Measurements from ENCODE around the gene MAPK8IP3.

MAPK8IP3 gene

DNA sequence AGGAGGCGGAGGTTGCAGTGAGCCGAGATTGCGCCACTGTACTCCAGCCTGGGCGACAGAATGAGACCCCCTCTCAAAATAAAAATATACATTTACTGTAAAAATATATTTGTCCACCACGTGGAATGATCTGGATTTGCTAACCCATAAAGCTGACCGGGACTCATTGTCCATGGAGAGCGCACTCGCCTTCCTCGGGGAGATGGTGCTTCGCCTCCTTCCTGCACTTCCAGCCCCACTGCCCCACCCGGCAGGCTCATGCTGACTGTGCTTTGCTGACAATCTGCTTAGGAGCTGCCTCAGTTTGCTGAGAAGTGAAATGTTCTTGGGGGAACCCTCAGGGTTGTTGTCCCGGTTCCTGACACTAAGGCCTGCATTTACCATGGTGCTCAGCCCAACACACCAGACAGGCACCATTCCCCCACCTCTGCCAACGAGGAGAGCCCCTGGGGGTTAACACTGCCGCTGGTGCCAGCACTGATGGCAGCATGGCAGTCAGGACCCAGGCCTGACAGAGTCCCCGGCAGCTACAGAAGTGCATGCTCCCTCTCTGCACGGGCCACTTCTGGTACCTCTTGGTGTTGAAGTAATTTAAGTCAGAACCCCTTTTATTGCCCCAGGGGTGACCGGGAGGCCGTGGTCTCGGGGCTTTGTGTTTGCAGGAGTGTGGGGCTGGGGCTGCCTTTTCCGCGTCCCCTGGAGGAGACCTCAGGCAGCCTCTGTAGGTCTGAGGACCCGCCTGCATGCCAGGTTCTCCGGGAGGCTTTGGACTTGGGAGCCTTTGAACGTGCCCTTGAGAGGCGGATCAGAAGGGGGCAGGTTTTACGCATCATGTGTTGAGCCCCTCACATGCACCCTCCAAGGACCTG is 79.2 kb downstream of the MAPK8IP3 start:
- H3K27me3 ChIP-seq, result no peaks in the 10 kb centered on the region
- no peak overlapping the region for H3K4me2 ChIP-seq
- H3K27ac ChIP-seq, result no peak overlapping the region
- H3K9ac ChIP-seq, result no peak overlapping the region
- peaks cover 66% of the 10 kb centered on the region for H3K36me3 ChIP-seq
- no peaks in the 10 kb centered on the region for H3K9me3 ChIP-seq
- TF ChIP-seq Cebpa-rat (IDR thresholded peaks at IDR 0.05), result no peak
- H3K4me3 ChIP-seq, result no peak overlapping the region
- H3K4me1 ChIP-seq, result peaks cover 28% of the 10 kb centered on the region
- H4K20me1 ChIP-seq, result peaks cover 94% of the 10 kb centered on the region

DNA sequence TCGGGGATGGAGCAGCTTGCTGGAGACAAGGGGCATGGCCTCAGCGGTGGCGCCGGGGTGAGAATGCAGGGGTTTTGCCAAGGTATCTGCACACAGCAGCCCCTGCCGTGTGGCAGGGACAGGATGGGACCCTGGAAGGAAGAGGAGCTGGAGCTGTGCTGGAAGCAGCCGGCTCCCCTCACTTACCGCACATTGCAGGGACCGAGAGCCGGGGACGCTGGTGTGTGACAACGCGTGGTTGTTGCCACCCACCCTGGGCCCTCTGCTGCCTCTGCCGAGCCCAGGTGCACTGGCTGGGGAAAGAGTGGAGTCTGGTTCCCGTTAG is 79.8 kb downstream of the MAPK8IP3 start:
- Histone ChIP-seq H3K9ac (no peak overlapping the region), H3K4me3 (no peak overlapping the region), H3K27me3 (no peaks in the 10 kb centered on the region), H3K4me2 (no peak overlapping the region), H3K4me1 (peaks cover 25% of the 10 kb centered on the region), H3K9me3 (no peaks in the 10 kb centered on the region), H3K36me3 (peaks cover 66% of the 10 kb centered on the region), H4K20me1 (peaks cover 94% of the 10 kb centered on the region), H3K27ac (no peak overlapping the region)
- TF ChIP-seq Cebpa-rat (IDR thresholded peaks at IDR 0.05), result no peak

DNA sequence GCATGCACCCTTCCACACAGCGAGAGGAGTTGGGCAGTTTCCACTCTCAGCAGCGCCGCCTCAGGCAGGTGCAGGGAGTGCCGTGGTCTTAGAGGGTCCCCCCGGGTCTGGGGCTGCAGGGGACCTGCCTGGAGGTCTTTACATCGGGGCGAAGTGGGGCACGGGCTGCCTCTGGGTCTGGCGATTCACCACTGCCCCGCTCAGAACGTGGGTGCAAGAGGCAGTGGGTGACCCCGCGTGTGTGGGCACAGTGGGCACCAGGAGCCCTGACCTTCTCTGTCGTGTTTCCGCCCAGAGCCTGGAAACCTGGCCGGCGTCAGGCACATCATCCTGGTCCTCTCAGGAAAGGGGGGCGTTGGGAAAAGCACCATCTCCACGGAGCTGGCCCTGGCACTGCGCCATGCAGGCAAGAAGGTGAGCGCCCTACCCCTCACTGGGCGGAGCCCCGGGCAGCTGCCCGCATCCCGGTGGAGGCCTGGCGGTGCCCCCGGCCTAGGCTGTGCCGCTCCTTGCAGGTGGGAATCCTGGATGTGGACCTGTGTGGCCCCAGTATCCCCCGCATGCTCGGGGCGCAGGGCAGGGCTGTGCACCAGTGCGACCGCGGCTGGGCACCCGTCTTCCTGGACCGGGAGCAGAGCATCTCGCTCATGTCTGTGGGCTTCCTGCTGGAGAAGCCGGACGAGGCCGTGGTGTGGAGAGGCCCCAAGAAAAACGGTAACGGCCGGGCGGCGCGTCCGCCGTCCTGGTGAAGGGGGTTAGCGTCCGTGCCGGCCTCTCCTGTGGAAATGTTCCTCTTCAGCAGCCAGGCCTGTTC is 80.5 kb downstream of the MAPK8IP3 start:
- no peaks in the 10 kb centered on the region for H3K27me3 ChIP-seq
- no peak for TF ChIP-seq Cebpa-rat (IDR thresholded peaks at IDR 0.05)
- no peak overlapping the region for H3K4me3 ChIP-seq
- peaks cover 19% of the 10 kb centered on the region for H3K4me1 ChIP-seq
- H3K27ac ChIP-seq, result no peak overlapping the region
- H3K9me3 ChIP-seq, result no peaks in the 10 kb centered on the region
- H3K4me2 ChIP-seq, result no peak overlapping the region
- H4K20me1 ChIP-seq, result peaks cover 94% of the 10 kb centered on the region
- H3K9ac ChIP-seq, result no peak overlapping the region
- H3K36me3 ChIP-seq, result peaks cover 68% of the 10 kb centered on the region

- Histone ChIP-seq H3K27ac (no peak overlapping the region), H3K27me3 (no peaks in the 10 kb centered on the region), H4K20me1 (peaks cover 94% of the 10 kb centered on the region), H3K36me3 (peaks cover 73% of the 10 kb centered on the region), H3K4me2 (no peak overlapping the region), H3K4me1 (peaks cover 15% of the 10 kb centered on the region), H3K4me3 (no peak overlapping the region), H3K9ac (no peak overlapping the region), H3K9me3 (no peaks in the 10 kb centered on the region)
- TF ChIP-seq Cebpa-rat (IDR thresholded peaks at IDR 0.05), result no peak
Observed at GRCh38 chr16:1787056-1787321, 81.0 kb downstream of the MAPK8IP3 start.

DNA sequence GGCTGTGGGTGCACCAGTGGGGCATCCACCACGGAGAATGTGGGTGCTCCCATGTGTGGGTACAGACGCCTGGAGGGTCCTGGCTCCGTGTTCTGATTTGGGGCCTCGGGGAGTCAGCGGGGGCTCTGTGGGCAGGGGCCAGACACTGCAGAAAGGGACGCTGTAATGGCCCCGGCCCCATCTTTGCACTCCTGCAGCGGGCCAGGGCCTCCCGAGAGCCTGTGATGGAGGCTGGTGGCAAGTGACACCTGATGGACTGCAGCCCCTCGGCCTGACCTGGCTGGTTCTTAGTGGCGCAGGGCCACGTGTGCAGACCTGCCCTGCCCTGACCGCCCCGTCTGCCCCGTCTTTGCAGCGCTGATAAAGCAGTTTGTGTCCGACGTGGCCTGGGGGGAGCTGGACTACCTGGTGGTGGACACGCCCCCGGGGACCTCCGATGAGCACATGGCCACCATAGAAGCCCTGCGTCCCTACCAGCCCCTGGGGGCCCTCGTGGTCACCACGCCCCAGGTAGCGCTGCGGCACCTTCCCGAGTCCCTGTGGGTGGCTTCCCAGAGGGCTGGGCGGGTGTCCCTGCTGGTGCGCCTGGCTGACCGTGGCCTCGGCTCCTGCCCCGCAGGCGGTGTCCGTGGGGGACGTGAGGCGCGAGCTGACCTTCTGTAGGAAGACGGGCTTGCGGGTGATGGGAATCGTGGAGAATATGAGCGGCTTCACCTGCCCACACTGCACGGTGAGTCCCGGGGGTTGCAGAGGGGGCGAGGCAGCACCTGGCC is 81.5 kb downstream of the MAPK8IP3 start:
- H3K9ac ChIP-seq, result no peak overlapping the region
- H3K36me3 ChIP-seq, result peaks cover 78% of the 10 kb centered on the region
- H3K27ac ChIP-seq, result no peak overlapping the region
- H3K4me2 ChIP-seq, result no peak overlapping the region
- H3K4me1 ChIP-seq, result peaks cover 15% of the 10 kb centered on the region
- no peaks in the 10 kb centered on the region for H3K9me3 ChIP-seq
- peaks cover 96% of the 10 kb centered on the region for H4K20me1 ChIP-seq
- no peaks in the 10 kb centered on the region for H3K27me3 ChIP-seq
- TF ChIP-seq Cebpa-rat (IDR thresholded peaks at IDR 0.05), result no peak
- no peak overlapping the region for H3K4me3 ChIP-seq

DNA sequence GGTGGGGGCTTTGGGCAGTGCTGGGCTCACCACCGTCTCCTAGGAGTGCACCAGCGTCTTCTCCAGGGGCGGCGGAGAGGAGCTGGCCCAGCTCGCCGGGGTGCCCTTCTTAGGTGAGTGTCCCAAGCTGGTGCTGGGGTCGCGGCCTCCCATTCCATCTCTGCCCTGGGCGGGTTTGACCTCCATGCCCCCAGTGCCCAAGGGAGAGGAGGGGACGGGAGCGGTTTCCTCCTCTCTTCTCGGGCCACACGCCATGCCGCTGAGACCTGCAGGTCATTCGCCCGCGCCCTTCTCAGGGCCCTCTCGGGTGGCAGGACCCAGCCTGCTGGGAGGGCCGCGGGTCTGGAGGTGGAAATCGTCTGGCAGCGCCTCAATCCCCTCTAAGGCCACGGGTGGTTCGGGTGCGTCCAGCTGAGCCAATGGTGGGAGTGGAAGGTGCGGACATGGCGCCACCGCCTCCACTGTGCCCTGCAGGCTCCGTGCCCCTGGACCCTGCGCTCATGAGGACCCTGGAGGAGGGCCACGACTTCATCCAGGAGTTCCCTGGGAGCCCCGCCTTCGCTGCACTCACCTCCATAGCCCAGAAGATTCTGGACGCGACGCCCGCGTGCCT is 82.2 kb downstream of the MAPK8IP3 start:
- Histone ChIP-seq H3K4me2 (no peak overlapping the region), H3K36me3 (peaks cover 82% of the 10 kb centered on the region), H3K27me3 (no peaks in the 10 kb centered on the region), H3K27ac (no peak overlapping the region), H3K4me3 (no peak overlapping the region), H4K20me1 (peaks cover 96% of the 10 kb centered on the region), H3K9me3 (no peaks in the 10 kb centered on the region), H3K4me1 (peaks cover 15% of the 10 kb centered on the region), H3K9ac (no peak overlapping the region)
- TF ChIP-seq Cebpa-rat (IDR thresholded peaks at IDR 0.05), result no peak

GRCh38 chr16:1788708-1789100 is 82.7 kb downstream of the MAPK8IP3 start:
- H3K4me1 ChIP-seq, result peaks cover 12% of the 10 kb centered on the region
- H3K36me3 ChIP-seq, result peaks cover 82% of the 10 kb centered on the region
- peaks cover 91% of the 10 kb centered on the region for H4K20me1 ChIP-seq
- no peak overlapping the region for H3K4me3 ChIP-seq
- no peak overlapping the region for H3K4me2 ChIP-seq
- no peak overlapping the region for H3K9ac ChIP-seq
- no peak for TF ChIP-seq Cebpa-rat (IDR thresholded peaks at IDR 0.05)
- no peaks in the 10 kb centered on the region for H3K27me3 ChIP-seq
- H3K27ac ChIP-seq, result no peak overlapping the region
- no peaks in the 10 kb centered on the region for H3K9me3 ChIP-seq

- Histone ChIP-seq H3K4me2 (no peak overlapping the region), H3K4me3 (no peak overlapping the region), H3K27ac (no peak overlapping the region), H3K36me3 (peaks cover 82% of the 10 kb centered on the region), H3K4me1 (0 out of 2 replicates have a peak, but pooled peaks cover 2% of the 10 kb centered on the region), H4K20me1 (peaks cover 82% of the 10 kb centered on the region), H3K27me3 (no peaks in the 10 kb centered on the region), H3K9ac (no peak overlapping the region), H3K9me3 (no peaks in the 10 kb centered on the region)
- no peak for TF ChIP-seq Cebpa-rat (IDR thresholded peaks at IDR 0.05)
Observed at GRCh38 chr16:1789643-1790045, 83.6 kb downstream of the MAPK8IP3 start.

DNA sequence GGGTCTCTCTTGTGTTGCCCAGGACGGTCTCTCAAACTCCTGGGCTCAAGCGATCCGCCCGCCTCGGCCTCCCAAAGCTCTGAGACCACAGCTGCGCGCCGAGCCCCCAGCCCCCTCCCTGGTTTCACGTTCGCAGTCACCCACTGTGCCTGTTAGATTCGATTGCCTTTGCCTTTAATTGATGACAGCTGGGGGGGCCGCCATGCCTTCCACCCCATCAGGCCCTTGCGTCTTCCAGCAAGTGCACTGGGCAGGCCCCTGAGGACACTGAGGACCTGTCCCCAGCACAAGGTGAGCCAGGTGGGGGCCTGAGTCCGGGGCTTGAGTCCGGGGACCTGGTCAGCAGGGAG is 84.2 kb downstream of the MAPK8IP3 start:
- Histone ChIP-seq H3K9ac (no peak overlapping the region), H3K36me3 (peaks cover 76% of the 10 kb centered on the region), H3K27me3 (no peaks in the 10 kb centered on the region), H4K20me1 (peaks cover 76% of the 10 kb centered on the region), H3K9me3 (no peaks in the 10 kb centered on the region), H3K4me3 (no peak overlapping the region), H3K4me2 (no peak overlapping the region), H3K4me1 (no peaks in the 10 kb centered on the region), H3K27ac (no peak overlapping the region)
- TF ChIP-seq Cebpa-rat (IDR thresholded peaks at IDR 0.05), result no peak
